Esophagus squamous epithelium (tissue), 4 donors: ENCODE measurements around the gene AIFM3.

ENCODE experiments used
- CTCF ChIP-seq, 6 experiments: fragments of 450-650 bp in 4 of 6; fragments of 200-600 bp in 2 of 6; sonication (generic) in 2 of 6; IDR thresholded peaks; one replicate each; pipeline ENCODE4 v1.5.1; 2016 to 2019; ENCODE audit warnings: antibody characterized with exemption in 6 of 6, mild to moderate bottlenecking in 4 of 6, moderate library complexity in 4 of 6
- POLR2A ChIP-seq, 4 donors: fragments of 450-650 bp; IDR thresholded peaks; one replicate each; pipeline ENCODE4 v1.6.1; 2017; ENCODE audit warnings: antibody characterized with exemption in 4 of 4, mild to moderate bottlenecking in 4 of 4, moderate library complexity in 3 of 4

GRCh38 chr22:20987375-20987774 lies 20.3 kb downstream of the AIFM3 start:
- TF ChIP-seq CTCF (IDR thresholded peaks at IDR 0.05): no peak
- no peak for TF ChIP-seq POLR2A (IDR thresholded peaks at IDR 0.05)
